Prostate gland (tissue), 2 donors: ENCODE data around the gene BLTP3B. TPM values are rescaled to one million over a fixed set of nuclear protein-coding genes. Genes with fewer than 3 reads are reported as not detected.

Experiments used
- DNase-seq: peaks from one replicate; pipeline ENCODE4 v3.0.0-alpha.2; 2019; ENCODE audit warnings: low spot score
- H3K27ac ChIP-seq, 2 donors: fragments of 200-600 bp; sonication (generic); 2 replicates each; pipeline ENCODE4 v1.5.1; 2017 to 2019
- H3K27me3 ChIP-seq: fragments of 200-600 bp; sonication (generic); replicated peaks from 2 replicates; pipeline ENCODE4 v1.5.1; 2019; ENCODE audit not compliant: insufficient read depth
- H3K36me3 ChIP-seq, 2 donors: fragments of 200-600 bp; sonication (generic); 1 replicate in 1 of 2; 2 replicates in 1 of 2; pipeline versions ENCODE4 v1.5.1 to v1.8.1; 2017 to 2019
- H3K4me1 ChIP-seq: fragments of 200-600 bp; sonication (generic); replicated peaks from 2 replicates; pipeline ENCODE4 v1.5.1; 2019
- H3K4me3 ChIP-seq, 2 donors: fragments of 200-600 bp; sonication (generic); 2 replicates each; pipeline ENCODE4 v1.5.1; 2017 to 2019
- H3K9me3 ChIP-seq: fragments of 200-600 bp; sonication (generic); 2 replicates; pipeline ENCODE4 v1.5.1; 2017
- POLR2A ChIP-seq: fragments of 450-650 bp; IDR thresholded peaks from one replicate; pipeline ENCODE4 v1.6.1; 2016; ENCODE audit warnings: antibody characterized with exemption, mild to moderate bottlenecking
- POLR2AphosphoS5 ChIP-seq: sonication (generic); formaldehyde crosslinking; IDR thresholded peaks from one replicate; pipeline ENCODE4 v1.6.1; 2017; ENCODE audit warnings: antibody characterized with exemption
- WGBS: methylation state at CpG from one replicate; pipeline ENCODE4 v1.1.5; 2018; 5-methylcytosine and 5-hydroxymethylcytosine counted together
- intact Hi-C: fragments of 100-400 bp; cut with DNase I; formaldehyde crosslinking; loops from one replicate; pipeline ENCODE4 v1.14.2; 2022
- total RNA-seq, 2 donors: library from RNA; depleted of rRNA; stranded (reverse); fragments of >200 nt; gene quantifications; one replicate each; pipeline ENCODE4 v1.1.0, GENCODE V29; 2016
- TF ChIP-seq, protein P1 (sequence below), 4 experiments: fragments of 200-600 bp in 2 of 4; fragments of 450-650 bp in 2 of 4; sonication (generic) in 2 of 4; IDR thresholded peaks; 1 replicate in 3 of 4; 2 replicates in 1 of 4; pipeline ENCODE4 v1.5.1; 2016 to 2019; ENCODE audit warnings: antibody characterized with exemption in 4 of 4, mild to moderate bottlenecking in 2 of 4, moderate library complexity in 2 of 4

The BLTP3B gene
- total RNA-seq, 2 donors from 2014 or later: 20.4 to 24.8 TPM

DNA sequence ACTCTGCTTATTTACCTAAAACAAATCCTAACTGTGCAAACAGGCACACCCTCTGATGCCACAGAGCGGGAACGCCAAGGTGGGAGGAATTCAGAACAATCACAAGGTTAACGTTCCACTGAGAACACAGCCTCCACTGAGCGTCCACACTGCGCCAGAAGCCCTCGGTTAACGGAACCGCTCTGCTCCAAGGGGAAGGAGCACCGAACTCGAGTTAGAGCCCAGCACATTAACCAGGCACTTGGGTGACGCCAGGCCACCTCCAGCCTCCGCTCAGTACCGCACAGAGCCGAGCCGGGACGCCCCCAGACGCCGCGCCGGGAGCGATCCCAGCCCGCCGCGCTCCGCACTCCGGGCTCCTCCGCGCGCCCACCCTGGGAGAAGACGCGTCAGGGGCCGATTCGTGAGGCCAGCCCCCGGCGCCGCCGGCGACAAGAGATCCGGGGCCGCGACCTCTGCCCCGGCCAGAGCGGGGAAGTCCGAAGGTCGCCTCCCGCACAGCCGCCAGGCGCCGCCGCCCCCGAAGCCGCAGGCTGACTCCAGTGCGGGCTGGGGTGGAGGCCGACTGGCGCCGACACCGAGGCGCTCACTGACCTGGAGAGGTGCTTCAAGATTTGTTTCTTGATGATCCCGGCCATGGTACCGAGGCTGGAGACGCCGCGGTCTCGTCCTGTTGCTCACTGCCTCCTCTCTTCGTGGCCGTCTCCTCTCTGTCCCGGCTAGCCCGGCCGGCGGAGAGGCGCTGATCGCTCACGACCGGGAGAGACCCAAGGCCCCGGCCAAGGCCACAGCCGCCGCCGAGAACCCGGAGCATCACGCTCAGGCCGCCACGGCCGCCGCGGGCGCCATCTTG, 450 bp downstream of the BLTP3B start:
- intact Hi-C loops: loop anchor here (5.0 kb wide), 1 partner anchor 60 kb away; the partner anchor contains the start of gene ACTR6
- Histone ChIP-seq H3K27me3 (no peaks in the 10 kb centered on the region), H3K4me3 (peak overlapping the region; percentile 74 to 82), H3K9me3 (no peaks in the 10 kb centered on the region), H3K4me1 (no peaks in the 10 kb centered on the region), H3K27ac (peak overlapping the region; percentile 93 to 94), H3K36me3 (no peaks in the 10 kb centered on the region)
- DNase-seq: peak; percentile 82
- TF ChIP-seq, protein P1, sequence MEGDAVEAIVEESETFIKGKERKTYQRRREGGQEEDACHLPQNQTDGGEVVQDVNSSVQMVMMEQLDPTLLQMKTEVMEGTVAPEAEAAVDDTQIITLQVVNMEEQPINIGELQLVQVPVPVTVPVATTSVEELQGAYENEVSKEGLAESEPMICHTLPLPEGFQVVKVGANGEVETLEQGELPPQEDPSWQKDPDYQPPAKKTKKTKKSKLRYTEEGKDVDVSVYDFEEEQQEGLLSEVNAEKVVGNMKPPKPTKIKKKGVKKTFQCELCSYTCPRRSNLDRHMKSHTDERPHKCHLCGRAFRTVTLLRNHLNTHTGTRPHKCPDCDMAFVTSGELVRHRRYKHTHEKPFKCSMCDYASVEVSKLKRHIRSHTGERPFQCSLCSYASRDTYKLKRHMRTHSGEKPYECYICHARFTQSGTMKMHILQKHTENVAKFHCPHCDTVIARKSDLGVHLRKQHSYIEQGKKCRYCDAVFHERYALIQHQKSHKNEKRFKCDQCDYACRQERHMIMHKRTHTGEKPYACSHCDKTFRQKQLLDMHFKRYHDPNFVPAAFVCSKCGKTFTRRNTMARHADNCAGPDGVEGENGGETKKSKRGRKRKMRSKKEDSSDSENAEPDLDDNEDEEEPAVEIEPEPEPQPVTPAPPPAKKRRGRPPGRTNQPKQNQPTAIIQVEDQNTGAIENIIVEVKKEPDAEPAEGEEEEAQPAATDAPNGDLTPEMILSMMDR (IDR thresholded peaks at IDR 0.05): peak in 1 of 4 experiments; percentile 6
- TF ChIP-seq POLR2A (peak; percentile 87), POLR2AphosphoS5 (peak; percentile 86)
- WGBS: 2% methylated on average over 42 of the region's 86 CpGs

DNA sequence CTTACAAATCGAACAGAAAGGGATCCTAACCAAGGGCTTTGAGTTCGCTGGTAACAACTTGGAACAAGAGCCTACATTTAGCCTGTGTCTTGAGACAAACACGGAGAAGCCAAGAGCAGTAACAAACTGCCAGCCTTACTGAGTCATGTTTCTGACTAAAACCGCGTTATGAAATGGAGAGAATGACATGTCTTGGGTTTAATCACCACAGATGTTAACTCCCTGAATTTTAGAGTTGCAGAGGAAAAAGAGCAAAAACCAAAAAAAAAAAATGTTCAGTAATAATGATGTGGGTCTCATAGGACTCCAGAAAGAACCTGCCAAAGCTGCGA, 1.0 kb downstream of the BLTP3B start:
- intact Hi-C loops: loop anchor here (5.0 kb wide), 1 partner anchor 61 kb away; the partner anchor contains the start of gene ACTR6

DNA sequence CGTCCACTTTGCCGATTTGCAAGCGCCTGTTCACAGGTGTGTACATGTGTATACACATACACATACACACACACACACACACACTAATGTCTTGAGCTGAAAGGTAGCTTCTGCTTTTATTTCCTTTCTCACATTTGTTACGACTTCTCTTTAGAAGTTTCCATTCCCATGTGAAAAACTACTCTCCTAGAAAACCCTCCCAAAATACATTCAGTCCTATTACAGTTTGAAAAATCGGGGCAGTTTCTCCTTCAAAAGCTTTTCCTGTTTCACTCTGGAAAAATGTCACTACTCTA, 3.9 kb downstream of the BLTP3B start:
- intact Hi-C loops: no loop called here
- H3K36me3 ChIP-seq: no peaks in the 10 kb centered on the region
- no peaks in the 10 kb centered on the region for H3K27me3 ChIP-seq
- no peak for TF ChIP-seq POLR2AphosphoS5
- TF ChIP-seq, protein P1 (IDR thresholded peaks at IDR 0.05): no peak
- no peak for TF ChIP-seq POLR2A
- H3K27ac ChIP-seq: no peak overlapping the region
- no peaks in the 10 kb centered on the region for H3K9me3 ChIP-seq
- DNase-seq: no peak
- no peaks in the 10 kb centered on the region for H3K4me1 ChIP-seq
- no peak overlapping the region for H3K4me3 ChIP-seq
- WGBS: 56% methylated on average over 5 of the region's 5 CpGs

More for the DNA sequence above, 1.0 kb downstream of the BLTP3B start:
- DNase-seq: peak; percentile 20
- Histone ChIP-seq H3K36me3 (no peaks in the 10 kb centered on the region), H3K4me3 (peak overlapping the region; percentile 74 to 82), H3K27me3 (no peaks in the 10 kb centered on the region), H3K9me3 (no peaks in the 10 kb centered on the region), H3K4me1 (no peaks in the 10 kb centered on the region), H3K27ac (peak overlapping the region; percentile 93 to 94)
- WGBS: 2% methylated on average over 6 of the region's 6 CpGs
- TF ChIP-seq, protein P1 (IDR thresholded peaks at IDR 0.05): no peak
- TF ChIP-seq POLR2AphosphoS5 (no peak), POLR2A (no peak)

DNA sequence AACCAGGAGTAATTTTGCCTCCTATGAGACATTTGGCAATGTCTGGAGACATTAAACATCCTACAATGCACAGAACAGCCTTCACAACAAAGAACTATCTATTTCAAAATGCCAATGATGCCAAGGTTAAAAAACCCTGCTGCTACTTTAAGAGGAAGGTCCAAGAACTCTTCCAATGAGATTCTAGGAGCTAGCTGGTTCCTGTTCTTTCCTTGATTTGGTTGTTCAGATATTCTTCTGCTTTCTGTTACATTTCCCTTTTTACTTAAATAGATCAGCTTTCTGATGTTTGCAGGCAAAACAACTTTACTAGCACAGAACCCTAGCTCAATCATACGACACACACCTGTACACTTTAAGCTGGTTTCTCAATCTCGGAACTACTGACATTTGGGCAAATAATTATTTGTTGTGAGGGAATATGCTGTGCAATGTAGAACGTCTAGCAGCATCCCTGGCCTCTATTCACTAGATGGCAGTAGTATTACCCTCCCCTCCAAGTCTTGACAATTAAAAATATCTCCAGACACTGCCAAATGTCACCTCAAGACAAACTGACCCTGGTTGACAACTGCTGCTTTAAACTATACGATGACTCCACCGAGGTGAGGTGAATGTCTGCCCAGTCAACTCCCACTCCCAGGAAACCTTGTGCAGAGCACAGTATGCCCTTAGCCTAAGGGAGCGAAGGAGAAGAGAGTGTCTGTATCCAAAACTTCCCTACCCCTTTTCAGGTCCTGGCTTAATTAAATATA, 4.4 kb downstream of the BLTP3B start:
- Histone ChIP-seq H3K4me3 (no peak overlapping the region), H3K4me1 (no peaks in the 10 kb centered on the region), H3K36me3 (no peaks in the 10 kb centered on the region), H3K27me3 (no peaks in the 10 kb centered on the region), H3K9me3 (no peaks in the 10 kb centered on the region), H3K27ac (no peak overlapping the region)
- WGBS: 32% methylated on average over 6 of the region's 6 CpGs
- DNase-seq: no peak
- TF ChIP-seq POLR2A (no peak), POLR2AphosphoS5 (no peak)
- TF ChIP-seq, protein P1 (IDR thresholded peaks at IDR 0.05): peak in 1 of 4 experiments; percentile 14
- intact Hi-C loops: no loop called here
